Mesenchymal stem cell (in vitro differentiated cells and primary cell): ENCODE data around the gene P3H3.
"Not testable (repeated sequence)": the region's sequence is repeated elsewhere in the genome, so short reads cannot be mapped to it uniquely, and the experiment has no call there.

ENCODE experiments used
- DNase-seq: peaks from one replicate; pipeline ENCODE4 v3.0.0-alpha.2; 2013
- H2AFZ ChIP-seq: one replicate; pipeline ENCODE4 v1.6.1; 2013; ENCODE audit warnings: low read depth, mild to moderate bottlenecking, control low read depth, inconsistent platforms, low read length, moderate library complexity
- H2AK5ac ChIP-seq: 2 replicates; pipeline ENCODE4 v1.6.1; 2013; ENCODE audit warnings: low read length, moderate library complexity, mild to moderate bottlenecking, inconsistent platforms; ENCODE audit not compliant: severe bottlenecking
- H2BK120ac ChIP-seq: one replicate; pipeline ENCODE4 v1.6.1; 2013; ENCODE audit warnings: low read depth, mild to moderate bottlenecking, inconsistent platforms, low read length, moderate library complexity
- H2BK12ac ChIP-seq, 2 experiments: one replicate each; pipeline ENCODE4 v1.6.1; 2013; ENCODE audit warnings: inconsistent platforms in 2 of 2, low read length in 2 of 2, mild to moderate bottlenecking in 2 of 2, moderate library complexity in 2 of 2, control low read depth in 1 of 2
- H2BK15ac ChIP-seq: one replicate; pipeline ENCODE4 v1.6.1; 2013; ENCODE audit warnings: mild to moderate bottlenecking, low read depth, inconsistent platforms; ENCODE audit not compliant: poor library complexity, severe bottlenecking
- H2BK5ac ChIP-seq: 2 replicates; pipeline ENCODE4 v1.6.1; 2013; ENCODE audit warnings: low read depth, mild to moderate bottlenecking, low read length, control low read depth, inconsistent platforms; ENCODE audit not compliant: poor library complexity, severe bottlenecking
- H3K14ac ChIP-seq, 2 experiments: one replicate each; pipeline ENCODE4 v1.6.1; 2013; ENCODE audit warnings: inconsistent platforms in 2 of 2, low read length in 2 of 2, control low read depth in 1 of 2, mild to moderate bottlenecking in 1 of 2, moderate library complexity in 1 of 2
- H3K18ac ChIP-seq, 2 experiments: one replicate each; pipeline ENCODE4 v1.6.1; 2013; ENCODE audit warnings: inconsistent platforms in 2 of 2, low read length in 2 of 2, control low read depth in 1 of 2, low read depth in 1 of 2, mild to moderate bottlenecking in 1 of 2
- H3K23ac ChIP-seq, 2 experiments: one replicate each; pipeline ENCODE4 v1.6.1; 2013; ENCODE audit warnings: inconsistent platforms in 2 of 2, low read length in 2 of 2, mild to moderate bottlenecking in 2 of 2, moderate library complexity in 2 of 2, control low read depth in 1 of 2
- H3K27ac ChIP-seq: 2 replicates; pipeline ENCODE4 v1.5.1; 2013; ENCODE audit warnings: mild to moderate bottlenecking, moderate library complexity, low read length, control low read depth, inconsistent platforms; ENCODE audit not compliant: poor library complexity, severe bottlenecking
- H3K27me3 ChIP-seq, 2 experiments: 2 replicates each; pipeline versions ENCODE4 v1.6.1 to v1.7.0; 2013; ENCODE audit warnings: low read length in 2 of 2, mild to moderate bottlenecking in 2 of 2, moderate library complexity in 2 of 2, control low read depth in 1 of 2, inconsistent platforms in 1 of 2; ENCODE audit not compliant: control insufficient read depth in 1 of 2, insufficient read depth in 1 of 2
- H3K36me3 ChIP-seq, 2 experiments: 2 replicates each; pipeline versions ENCODE4 v1.6.1 to v1.7.0; 2013; ENCODE audit warnings: low read length in 2 of 2, control low read depth in 1 of 2, inconsistent platforms in 1 of 2, low read depth in 1 of 2, mild to moderate bottlenecking in 1 of 2; ENCODE audit not compliant: insufficient read depth in 2 of 2, control insufficient read depth in 1 of 2
- H3K4ac ChIP-seq, 2 experiments: one replicate each; pipeline ENCODE4 v1.6.1; 2013; ENCODE audit warnings: inconsistent platforms in 2 of 2, low read length in 2 of 2, mild to moderate bottlenecking in 2 of 2, moderate library complexity in 2 of 2, control low read depth in 1 of 2, low read depth in 1 of 2
- H3K4me1 ChIP-seq: 2 replicates; pipeline ENCODE4 v1.6.1; 2013; ENCODE audit warnings: low read depth, low read length, control low read depth; ENCODE audit not compliant: control insufficient read depth, insufficient read depth
- H3K4me2 ChIP-seq: 2 replicates; pipeline ENCODE4 v1.6.1; 2013; ENCODE audit warnings: low read length, mild to moderate bottlenecking, inconsistent platforms; ENCODE audit not compliant: poor library complexity, severe bottlenecking
- H3K4me3 ChIP-seq, 2 experiments: 2 replicates each; pipeline versions ENCODE4 v1.5.1 to v1.7.0; 2013; ENCODE audit warnings: low read length in 2 of 2, mild to moderate bottlenecking in 2 of 2, control low read depth in 1 of 2, low read depth in 1 of 2; ENCODE audit not compliant: insufficient read depth in 1 of 2
- H3K79me1 ChIP-seq: replicated peaks from 2 replicates; pipeline ENCODE4 v1.6.1; 2013; ENCODE audit warnings: mild to moderate bottlenecking, control low read depth, low read length, inconsistent platforms; ENCODE audit not compliant: poor library complexity, severe bottlenecking
- H3K9ac ChIP-seq: 2 replicates; pipeline ENCODE4 v1.7.0; 2013; ENCODE audit warnings: mild to moderate bottlenecking, low read length, moderate library complexity
- H3K9me3 ChIP-seq: 2 replicates; pipeline ENCODE4 v1.7.0; 2013; ENCODE audit warnings: mild to moderate bottlenecking, low read length; ENCODE audit not compliant: control insufficient read depth
- H4K8ac ChIP-seq: one replicate; pipeline ENCODE4 v1.6.1; 2013; ENCODE audit warnings: inconsistent platforms, mild to moderate bottlenecking, low read length, moderate library complexity
- H4K91ac ChIP-seq: one replicate; pipeline ENCODE4 v1.6.1; 2013; ENCODE audit warnings: mild to moderate bottlenecking, low read length, inconsistent platforms
- WGBS: methylation state at CpG from one replicate; pipeline ENCODE4 v1.1.7; 2013; ENCODE audit warnings: mixed read lengths; 5-methylcytosine and 5-hydroxymethylcytosine counted together

Gene P3H3

GRCh38 chr12:6884539-6884938 lies 56.3 kb downstream of the P3H3 start:
- Histone ChIP-seq H2BK15ac (no peak overlapping the region), H2AFZ (no peak overlapping the region), H3K79me1 (peaks cover 14% of the 10 kb centered on the region), H3K18ac (no peak overlapping the region), H2BK12ac (no peak overlapping the region), H3K27ac (no peak overlapping the region), H3K36me3 (peaks cover 15 to 25% of the 10 kb centered on the region in 2 experiments), H2BK5ac (no peak overlapping the region), H3K14ac (no peak overlapping the region), H3K4me3 (no peak overlapping the region), H4K8ac (no peak overlapping the region), H3K23ac (no peak overlapping the region), H3K9me3 (no peaks in the 10 kb centered on the region), H4K91ac (no peak overlapping the region), H3K4me2 (no peak overlapping the region), H3K4me1 (peaks cover 19% of the 10 kb centered on the region), H3K4ac (no peak overlapping the region), H3K27me3 (no peaks in the 10 kb centered on the region), H2BK120ac (no peak overlapping the region), H3K9ac (no peak overlapping the region), H2AK5ac (peak overlapping the region; percentile 13)
- DNase-seq = no peak
- WGBS = 90% methylated on average over 22 of the region's 22 CpGs

DNA sequence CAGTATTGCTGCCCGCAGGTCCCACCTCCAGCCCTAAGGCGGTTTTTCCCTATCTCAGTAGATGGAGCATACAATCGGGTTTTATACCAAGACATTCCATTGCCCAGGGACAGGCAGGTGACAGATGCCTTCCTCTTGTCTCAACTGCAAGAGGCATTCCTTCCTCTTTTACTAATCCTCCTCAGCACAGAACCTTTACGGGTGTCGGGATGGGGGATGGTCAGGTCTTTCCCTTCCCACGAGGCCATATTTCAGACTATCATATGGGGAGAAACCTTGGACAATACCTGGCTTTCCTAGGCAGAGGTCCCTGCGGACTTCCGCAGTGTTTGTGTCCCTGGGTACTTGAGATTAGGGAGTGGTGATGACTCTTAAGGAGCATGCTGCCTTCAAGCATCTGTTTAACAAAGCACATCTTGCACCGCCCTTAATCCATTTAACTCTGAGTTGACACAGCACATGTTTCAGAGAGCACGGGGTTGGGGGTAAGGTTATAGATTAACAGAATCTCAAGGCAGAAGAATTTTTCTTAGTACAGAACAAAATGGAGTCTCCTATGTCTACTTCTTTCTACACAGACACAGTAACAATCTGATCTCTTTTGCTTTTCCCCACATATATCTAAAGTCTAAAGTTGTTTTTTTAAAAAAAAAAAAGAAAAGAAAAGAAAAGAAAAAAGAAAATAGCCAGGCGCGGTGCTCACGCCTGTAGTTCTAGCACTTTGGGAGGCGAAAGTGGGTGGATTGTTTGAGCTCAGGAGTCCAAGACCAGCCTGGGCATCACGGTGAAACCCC lies 58.2 kb downstream of the P3H3 start:
- not testable (repeated sequence) for H3K9ac ChIP-seq, H3K4me3 ChIP-seq, H3K23ac ChIP-seq, H3K4me2 ChIP-seq, H2AFZ ChIP-seq, H3K9me3 ChIP-seq, H3K79me1 ChIP-seq, DNase-seq, H3K18ac ChIP-seq, H2BK12ac ChIP-seq, H3K4ac ChIP-seq, H3K27me3 ChIP-seq, H4K91ac ChIP-seq, H3K14ac ChIP-seq, H2BK15ac ChIP-seq, H4K8ac ChIP-seq, H2BK120ac ChIP-seq
- peak overlapping the region; percentile 82 for H2AK5ac ChIP-seq
- peaks cover 11% of the 10 kb centered on the region for H3K4me1 ChIP-seq
- H3K27ac ChIP-seq = peak overlapping the region; percentile 79
- 64% methylated on average over 4 of the region's 15 CpGs for WGBS
- H2BK5ac ChIP-seq = peak overlapping the region; percentile 90
- H3K36me3 ChIP-seq = peaks cover 15 to 25% of the 10 kb centered on the region in 2 experiments

GRCh38 chr12:6887460-6887859 lies 59.3 kb downstream of the P3H3 start:
- Histone ChIP-seq H4K91ac (no peak overlapping the region), H2AFZ (no peak overlapping the region), H3K23ac (no peak overlapping the region), H3K79me1 (peaks cover 6% of the 10 kb centered on the region), H3K27me3 (no peaks in the 10 kb centered on the region), H4K8ac (no peak overlapping the region), H3K4ac (no peak overlapping the region), H3K4me1 (peaks cover 12% of the 10 kb centered on the region), H3K4me3 (no peak overlapping the region), H2BK12ac (no peak overlapping the region), H2AK5ac (peak overlapping the region; percentile 63), H3K9ac (no peak overlapping the region), H3K27ac (peak overlapping the region; percentile 21), H3K18ac (no peak overlapping the region), H2BK15ac (no peak overlapping the region), H3K14ac (no peak overlapping the region), H2BK5ac (no peak overlapping the region), H2BK120ac (no peak overlapping the region), H3K9me3 (no peaks in the 10 kb centered on the region), H3K36me3 (peaks cover 15 to 25% of the 10 kb centered on the region in 2 experiments), H3K4me2 (no peak overlapping the region)
- WGBS = 98% methylated on average over 7 of the region's 8 CpGs
- DNase-seq = no peak

- Histone ChIP-seq H3K9me3 (no peaks in the 10 kb centered on the region), H3K4me1 (peaks cover 12% of the 10 kb centered on the region), H4K8ac (no peak overlapping the region), H3K23ac (no peak overlapping the region), H2BK15ac (no peak overlapping the region), H3K4me3 (no peak overlapping the region), H4K91ac (no peak overlapping the region), H3K9ac (no peak overlapping the region), H3K27ac (no peak overlapping the region), H2AFZ (no peak overlapping the region), H3K18ac (no peak overlapping the region), H2BK120ac (no peak overlapping the region), H2AK5ac (no peak overlapping the region), H3K4me2 (no peak overlapping the region), H3K36me3 (peaks cover 15 to 24% of the 10 kb centered on the region in 2 experiments), H3K79me1 (peaks cover 6% of the 10 kb centered on the region), H3K27me3 (no peaks in the 10 kb centered on the region), H3K14ac (no peak overlapping the region), H3K4ac (no peak overlapping the region), H2BK5ac (no peak overlapping the region), H2BK12ac (no peak overlapping the region)
- DNase-seq = no peak
- 91% methylated on average over 2 of the region's 2 CpGs for WGBS
Observed at GRCh38 chr12:6888360-6888759, 60.2 kb downstream of the P3H3 start.
